SH-SY5Y (cell line): ENCODE data around the gene INTS11.

Source experiments
- GATA2 ChIP-seq: IDR thresholded peaks from 2 replicates; pipeline ENCODE4 v1.6.1; 2011; ENCODE audit warnings: mild to moderate bottlenecking, low read depth, low read length
- GATA3 ChIP-seq: IDR thresholded peaks from 2 replicates; pipeline ENCODE4 v1.6.1; 2011; ENCODE audit warnings: low read depth, mild to moderate bottlenecking, low read length, moderate library complexity

GRCh38 chr1:1341549-1342021, 17.1 kb upstream of the INTS11 start:
- TF ChIP-seq GATA2 (no peak), GATA3 (no peak)
